Body of pancreas (tissue), 4 donors: Measurements from ENCODE around the gene HPSE2. TPM values are rescaled to one million over a fixed set of nuclear protein-coding genes. Genes with fewer than 3 reads are reported as not detected.
"Not testable (repeated sequence)": the region's sequence is repeated elsewhere in the genome, so short reads cannot be mapped to it uniquely, and the experiment has no call there.

Experiments used
- ATAC-seq: fragments of 150-250 bp; one replicate; pipeline ENCODE4 v1.9.1; 2016
- DNase-seq, 4 donors: peaks; one replicate each; pipeline ENCODE4 v3.0.0-alpha.2; 2019
- H3K27ac ChIP-seq, 4 donors: fragments of 200-600 bp; sonication (generic); 1 replicate in 3 of 4; 2 replicates in 1 of 4; pipeline versions ENCODE4 v1.5.1 to v1.6.1; 2016 to 2019; ENCODE audit warnings: mild to moderate bottlenecking in 1 of 4, mixed read lengths in 1 of 4, moderate library complexity in 1 of 4
- H3K27me3 ChIP-seq, 2 donors: fragments of 200-600 bp; sonication (generic); one replicate each; pipeline ENCODE4 v1.6.0; 2016; ENCODE audit warnings: mild to moderate bottlenecking in 1 of 2
- H3K36me3 ChIP-seq, 2 donors: fragments of 200-600 bp; sonication (generic); replicated peaks in 1 of 2; 2 replicates each; pipeline ENCODE4 v1.5.1; 2016; ENCODE audit warnings: low read depth in 2 of 2; ENCODE audit not compliant: insufficient read depth in 1 of 2
- H3K4me1 ChIP-seq: fragments of 200-600 bp; sonication (generic); one replicate; pipeline ENCODE4 v1.6.0; 2016
- H3K4me3 ChIP-seq, 2 donors: fragments of 200-600 bp; sonication (generic); 1 replicate in 1 of 2; 2 replicates in 1 of 2; pipeline ENCODE4 v1.5.1; 2016 to 2019
- H3K9me3 ChIP-seq, 3 donors: fragments of 200-600 bp; sonication (generic); 1 replicate in 2 of 3; 2 replicates in 1 of 3; pipeline ENCODE4 v1.5.1; 2016
- CTCF ChIP-seq, 7 experiments: fragments of 450-650 bp in 4 of 7; fragments of 200-600 bp in 3 of 7; sonication (generic) in 3 of 7; IDR thresholded peaks; one replicate each; pipeline ENCODE4 v1.5.1; 2016 to 2019; ENCODE audit warnings: antibody characterized with exemption in 7 of 7
- POLR2A ChIP-seq, 3 donors: fragments of 450-650 bp; IDR thresholded peaks; one replicate each; pipeline ENCODE4 v1.6.1; 2016; ENCODE audit warnings: antibody characterized with exemption in 3 of 3, mild to moderate bottlenecking in 2 of 3
- WGBS, 2 donors: methylation state at CpG; one replicate each; pipeline ENCODE4 v1.1.5; 2017; 5-methylcytosine and 5-hydroxymethylcytosine counted together
- intact Hi-C: fragments of 100-400 bp; cut with DNase I; formaldehyde crosslinking; loops from one replicate; pipeline ENCODE4 v1.15.1; 2023
- total RNA-seq, 2 donors: library from RNA; depleted of rRNA; stranded (reverse); fragments of >200 nt; gene quantifications; one replicate each; pipeline ENCODE4 v1.1.0, GENCODE V29; 2016

Gene HPSE2
- total RNA-seq, 2 donors from 2014 or later: not detected

GRCh38 chr10:98511876-98512275 lies 723.8 kb downstream of the HPSE2 start:
- Histone ChIP-seq H3K9me3 (no peaks in the 10 kb centered on the region), H3K27me3 (no peaks in the 10 kb centered on the region), H3K4me1 (no peaks in the 10 kb centered on the region), H3K36me3 (no peaks in the 10 kb centered on the region), H3K4me3 (no peak overlapping the region), H3K27ac (no peak overlapping the region)
- ATAC-seq (no peak), DNase-seq (peak; percentile 20 to 49 (median 26))
- intact Hi-C loops: no loop called here
- WGBS, 2 donors: 24 to 31% methylated on average over 1 of the region's 1 CpG
- TF ChIP-seq POLR2A (IDR thresholded peaks at IDR 0.05): no peak
- TF ChIP-seq CTCF (IDR thresholded peaks at IDR 0.05): no peak

- no peaks in the 10 kb centered on the region for H3K4me1 ChIP-seq
- H3K4me3 ChIP-seq: no peak overlapping the region
- TF ChIP-seq CTCF (IDR thresholded peaks at IDR 0.05) (no peak), POLR2A (IDR thresholded peaks at IDR 0.05) (no peak)
- no peak overlapping the region for H3K27ac ChIP-seq
- DNase-seq (no peak), ATAC-seq (no peak)
- 86 to 88% methylated on average over 4 of the region's 4 CpGs for WGBS, 2 donors
- intact Hi-C loops: no loop called here
- no peaks in the 10 kb centered on the region for H3K27me3 ChIP-seq
- no peaks in the 10 kb centered on the region for H3K36me3 ChIP-seq
- no peaks in the 10 kb centered on the region for H3K9me3 ChIP-seq
Measured at GRCh38 chr10:98510412-98510995, 725.1 kb downstream of the HPSE2 start.

GRCh38 chr10:98509745-98510144 lies 725.9 kb downstream of the HPSE2 start:
- no peak overlapping the region for H3K27ac ChIP-seq
- intact Hi-C loops: no loop called here
- H3K27me3 ChIP-seq: no peaks in the 10 kb centered on the region
- H3K4me3 ChIP-seq: no peak overlapping the region
- ATAC-seq: no peak
- H3K9me3 ChIP-seq: no peaks in the 10 kb centered on the region
- no peaks in the 10 kb centered on the region for H3K4me1 ChIP-seq
- 73 to 79% methylated on average over 6 to 7 of the region's 7 CpGs for WGBS, 2 donors
- H3K36me3 ChIP-seq: no peaks in the 10 kb centered on the region
- DNase-seq: no peak
- TF ChIP-seq POLR2A (IDR thresholded peaks at IDR 0.05) (no peak), CTCF (IDR thresholded peaks at IDR 0.05) (no peak)

GRCh38 chr10:98502535-98502934 lies 733.1 kb downstream of the HPSE2 start:
- intact Hi-C loops, H3K27ac ChIP-seq, H3K4me3 ChIP-seq, H3K4me1 ChIP-seq, H3K27me3 ChIP-seq, H3K9me3 ChIP-seq, ATAC-seq, DNase-seq, H3K36me3 ChIP-seq: not testable (repeated sequence)
- WGBS, 2 donors: 71 to 76% methylated on average over 2 of the region's 2 CpGs

GRCh38 chr10:98492763-98493162 lies 742.9 kb downstream of the HPSE2 start:
- H3K27ac ChIP-seq: no peak overlapping the region
- intact Hi-C loops: no loop called here

More at GRCh38 chr10:98492763-98493162, 742.9 kb downstream of the HPSE2 start:
- 46 to 63% methylated on average over 1 of the region's 1 CpG for WGBS, 2 donors
- no peaks in the 10 kb centered on the region for H3K9me3 ChIP-seq
- TF ChIP-seq POLR2A (IDR thresholded peaks at IDR 0.05) (no peak), CTCF (IDR thresholded peaks at IDR 0.05) (no peak)
- H3K4me3 ChIP-seq: no peak overlapping the region
- H3K4me1 ChIP-seq: no peaks in the 10 kb centered on the region
- H3K27me3 ChIP-seq: no peaks in the 10 kb centered on the region
- no peak for ATAC-seq
- no peak for DNase-seq
- no peaks in the 10 kb centered on the region for H3K36me3 ChIP-seq
